ENCODE results near the gene CACNA1F.

The CACNA1F gene

GRCh38 chrX:49161632-49162031, 71.5 kb downstream of the CACNA1F start:
- Histone ChIP-seq H3K9me2 (replicated peaks; ENCODE audit: insufficient read depth, low read length) (no peaks in the 10 kb centered on the region), H3K4me3 (ENCODE audit: low read length) (no peak overlapping the region), H3K27ac (ENCODE audit: low read length) (no peak overlapping the region), H3F3A (ENCODE audit: insufficient read depth, low read length) (peaks cover 7% of the 10 kb centered on the region; the same call in 1 of the 2 replicates), H3K9me3 (replicated peaks; ENCODE audit: insufficient read depth, low read length) (no peaks in the 10 kb centered on the region), H3K79me2 (ENCODE audit: low read length) (no peaks in the 10 kb centered on the region), H2AFZ (ENCODE audit: low read length) (no peak overlapping the region), H4K20me1 (ENCODE audit: insufficient read depth, low read length) (no peaks in the 10 kb centered on the region), H3K4me2 (ENCODE audit: low read depth, low read length) (no peak overlapping the region), H3K9ac (ENCODE audit: low read length) (no peak overlapping the region), H3K36me3 (replicated peaks; ENCODE audit: insufficient read depth, low read length) (no peaks in the 10 kb centered on the region), H3K27me3 (replicated peaks; ENCODE audit: insufficient read depth, low read length) (no peaks in the 10 kb centered on the region), H3K4me1 (ENCODE audit: low read length) (0 out of 2 replicates have a peak, but pooled peaks cover 5% of the 10 kb centered on the region)
- no peak for DNase-seq
- TF ChIP-seq CTCF (IDR thresholded peaks at IDR 0.05; ENCODE audit: low read length) (no peak), EZH2 (optimal IDR thresholded peaks at IDR 0.05; ENCODE audit: low read depth, low read length) (no peak), EZH2phosphoT487 (IDR thresholded peaks at IDR 0.05; ENCODE audit: low read length) (no peak)

GRCh38 chrX:49160908-49161307, 72.2 kb downstream of the CACNA1F start:
- no peak overlapping the region for H3K4me2 ChIP-seq (ENCODE audit: low read depth, low read length)
- H4K20me1 ChIP-seq (ENCODE audit: insufficient read depth, low read length) = no peaks in the 10 kb centered on the region
- 0 out of 2 replicates have a peak, but pooled peaks cover 5% of the 10 kb centered on the region for H3K4me1 ChIP-seq (ENCODE audit: low read length)
- DNase-seq = no peak
- TF ChIP-seq EZH2 (optimal IDR thresholded peaks at IDR 0.05; ENCODE audit: low read depth, low read length) = no peak
- no peaks in the 10 kb centered on the region for H3K9me2 ChIP-seq (replicated peaks; ENCODE audit: insufficient read depth, low read length)
- no peaks in the 10 kb centered on the region for H3K27me3 ChIP-seq (replicated peaks; ENCODE audit: insufficient read depth, low read length)
- H3K9me3 ChIP-seq (replicated peaks; ENCODE audit: insufficient read depth, low read length) = no peaks in the 10 kb centered on the region
- no peak overlapping the region for H3K27ac ChIP-seq (ENCODE audit: low read length)
- H3K9ac ChIP-seq (ENCODE audit: low read length) = no peak overlapping the region
- peaks cover 4% of the 10 kb centered on the region; the same call in 1 of the 2 replicates for H3F3A ChIP-seq (ENCODE audit: insufficient read depth, low read length)
- no peaks in the 10 kb centered on the region for H3K36me3 ChIP-seq (replicated peaks; ENCODE audit: insufficient read depth, low read length)
- H3K4me3 ChIP-seq (ENCODE audit: low read length) = no peak overlapping the region
- H2AFZ ChIP-seq (ENCODE audit: low read length) = no peak overlapping the region
- H3K79me2 ChIP-seq (ENCODE audit: low read length) = no peaks in the 10 kb centered on the region

GRCh38 chrX:49157194-49157593, 75.9 kb downstream of the CACNA1F start:
- no peaks in the 10 kb centered on the region for H3K27me3 ChIP-seq (replicated peaks; ENCODE audit: insufficient read depth, low read length)
- no peaks in the 10 kb centered on the region for H4K20me1 ChIP-seq (ENCODE audit: insufficient read depth, low read length)
- H3K36me3 ChIP-seq (replicated peaks; ENCODE audit: insufficient read depth, low read length) = no peaks in the 10 kb centered on the region
- H3K4me1 ChIP-seq (ENCODE audit: low read length) = no peaks in the 10 kb centered on the region
- H3K4me2 ChIP-seq (ENCODE audit: low read depth, low read length) = no peak overlapping the region
- no peaks in the 10 kb centered on the region for H3K9me3 ChIP-seq (replicated peaks; ENCODE audit: insufficient read depth, low read length)
- no peak for DNase-seq
- H2AFZ ChIP-seq (ENCODE audit: low read length) = no peak overlapping the region
- no peak overlapping the region for H3K9ac ChIP-seq (ENCODE audit: low read length)
- H3K4me3 ChIP-seq (ENCODE audit: low read length) = no peak overlapping the region
- TF ChIP-seq CTCF (IDR thresholded peaks at IDR 0.05; ENCODE audit: low read length) = no peak
- no peak for TF ChIP-seq EZH2phosphoT487 (IDR thresholded peaks at IDR 0.05; ENCODE audit: low read length)
- no peak for TF ChIP-seq EZH2 (optimal IDR thresholded peaks at IDR 0.05; ENCODE audit: low read depth, low read length)
- no peaks in the 10 kb centered on the region for H3K79me2 ChIP-seq (ENCODE audit: low read length)
- H3K27ac ChIP-seq (ENCODE audit: low read length) = no peak overlapping the region
- no peaks in the 10 kb centered on the region for H3F3A ChIP-seq (ENCODE audit: insufficient read depth, low read length)
- no peaks in the 10 kb centered on the region for H3K9me2 ChIP-seq (replicated peaks; ENCODE audit: insufficient read depth, low read length)

All from MM.1S (cell line).